GM04504 (cell line): Measurements from ENCODE around the gene PRKCH.
"Not testable (repeated sequence)": the region's sequence is repeated elsewhere in the genome, so short reads cannot be mapped to it uniquely, and the experiment has no call there.

ENCODE experiments used
- DNase-seq: peaks from one replicate; pipeline ENCODE4 v3.0.0-alpha.2; 2012; ENCODE audit warnings: low read depth

PRKCH gene

GRCh38 chr14:61516118-61516743, 194.9 kb downstream of the PRKCH start:
- no peak for DNase-seq

- DNase-seq: no peak
Measured at GRCh38 chr14:61516964-61517653, 195.7 kb downstream of the PRKCH start.

GRCh38 chr14:61517911-61518384, 196.6 kb downstream of the PRKCH start:
- no peak for DNase-seq

- no peak for DNase-seq
Measured at GRCh38 chr14:61518403-61518802, 197.0 kb downstream of the PRKCH start.

- DNase-seq: no peak
Measured at GRCh38 chr14:61519106-61519505, 197.7 kb downstream of the PRKCH start.

- DNase-seq: no peak
Measured at GRCh38 chr14:61519735-61520134, 198.4 kb downstream of the PRKCH start.

GRCh38 chr14:61520576-61520975, 199.2 kb downstream of the PRKCH start:
- DNase-seq: no peak

GRCh38 chr14:61521773-61522172, 200.4 kb downstream of the PRKCH start:
- DNase-seq: no peak

- DNase-seq: no peak
Measured at GRCh38 chr14:61523751-61524150, 202.4 kb downstream of the PRKCH start.

GRCh38 chr14:61524211-61524806, 202.9 kb downstream of the PRKCH start:
- no peak for DNase-seq

- no peak for DNase-seq
Measured at GRCh38 chr14:61524936-61525292, 203.5 kb downstream of the PRKCH start.

GRCh38 chr14:61525293-61526011, 204.1 kb downstream of the PRKCH start:
- no peak for DNase-seq

- no peak for DNase-seq
Measured at GRCh38 chr14:61526405-61527312, 205.3 kb downstream of the PRKCH start.

- DNase-seq: no peak
Measured at GRCh38 chr14:61527325-61528100, 206.1 kb downstream of the PRKCH start.

- peak; percentile 64 for DNase-seq
Measured at GRCh38 chr14:61528591-61529021, 207.2 kb downstream of the PRKCH start.

- DNase-seq: not testable (repeated sequence)
Measured at GRCh38 chr14:61529360-61529759, 208.0 kb downstream of the PRKCH start.

- DNase-seq: no peak
Measured at GRCh38 chr14:61530296-61530695, 208.9 kb downstream of the PRKCH start.

GRCh38 chr14:61530896-61531295, 209.5 kb downstream of the PRKCH start:
- no peak for DNase-seq

GRCh38 chr14:61531465-61532122, 210.2 kb downstream of the PRKCH start:
- DNase-seq: no peak

GRCh38 chr14:61532123-61532505, 210.7 kb downstream of the PRKCH start:
- DNase-seq: no peak
